GM12878 (cell line): Measurements from ENCODE around the gene PCSK5. TPM values are rescaled to one million over a fixed set of nuclear protein-coding genes. Genes with fewer than 3 reads are reported as not detected.

Source experiments
- ATAC-seq: fragments of 200-7000 bp; cut with Tn5 transposase; 3 replicates; pipeline ENCODE4 v1.9.1; 2020; ENCODE audit warnings: mild to moderate bottlenecking, moderate library complexity
- BruUV-seq: library from RNA; stranded (reverse); fragments of 400-500 nt; replicated peaks from 2 replicates; lab custom pipeline; 2021; lab: Mats Ljungman, UMichigan
- CTCF ChIA-PET: fragments of 300-600 bp; sonication (Branson Sonifier 250); formaldehyde crosslinking; extraction: SDS; loops from one replicate; lab custom pipeline; 2021; ENCODE audit warnings: inconsistent platforms; lab: Yijun Ruan, JAX
- POLR2A ChIA-PET: fragments of 350-600 bp; formaldehyde crosslinking; extraction: SDS; loops from one replicate; lab custom pipeline; 2021; ENCODE audit warnings: inconsistent platforms; lab: Charles Lee
- RAD21 ChIA-PET: fragments of 300-600 bp; sonication (Branson Sonifier 250); formaldehyde crosslinking; loops from one replicate; lab custom pipeline; 2023; ENCODE audit warnings: antibody characterized with exemption; ENCODE audit not compliant: unreplicated experiment; lab: Charles Lee
- SMC1A ChIA-PET: fragments of 300-600 bp; sonication (Branson Sonifier 250); formaldehyde crosslinking; loops from one replicate; lab custom pipeline; 2023; ENCODE audit not compliant: unreplicated experiment, uncharacterized antibody; lab: Charles Lee
- DNase-seq: peaks from one replicate; pipeline ENCODE4 v3.0.0-alpha.2; 2011; ENCODE audit warnings: low read depth, low spot score
- FAIRE-seq: peaks from 3 replicates; lab custom pipeline; 2011; peaks lifted over from hg19 to GRCh38; lab: Jason Lieb, UNC
- H2AFZ ChIP-seq: 2 replicates; pipeline ENCODE4 v1.6.0; 2011; ENCODE audit warnings: low read depth, low read length, control low read depth; ENCODE audit not compliant: control insufficient read depth
- H3K27ac ChIP-seq: 2 replicates; pipeline ENCODE4 v1.5.1; 2011; ENCODE audit warnings: control low read depth; ENCODE audit not compliant: control insufficient read depth, insufficient read depth
- H3K27me3 ChIP-seq, 2 experiments: replicated peaks in 1 of 2; 2 replicates each; pipeline versions ENCODE4 v1.6.0 to v1.6.1; 2011; ENCODE audit warnings: low read length in 1 of 2; ENCODE audit not compliant: control insufficient read depth in 2 of 2, insufficient read depth in 2 of 2
- H3K36me3 ChIP-seq, 2 experiments: 2 replicates each; pipeline ENCODE4 v1.5.1; 2011; ENCODE audit warnings: low read length in 1 of 2; ENCODE audit not compliant: control insufficient read depth in 2 of 2, insufficient read depth in 2 of 2
- H3K4me1 ChIP-seq: 2 replicates; pipeline ENCODE4 v1.6.1; 2011; ENCODE audit warnings: mild to moderate bottlenecking, low read length, moderate library complexity, mixed read lengths; ENCODE audit not compliant: control insufficient read depth, insufficient read depth
- H3K4me2 ChIP-seq: 2 replicates; pipeline ENCODE4 v1.6.0; 2011; ENCODE audit warnings: control low read depth; ENCODE audit not compliant: control insufficient read depth, insufficient read depth
- H3K4me3 ChIP-seq: fragments of 200-600 bp; sonication (generic); 2 replicates; pipeline ENCODE4 v1.5.1; 2016
- H3K79me2 ChIP-seq: 2 replicates; pipeline ENCODE4 v1.6.0; 2011; ENCODE audit warnings: low read length; ENCODE audit not compliant: control insufficient read depth, insufficient read depth
- H3K9ac ChIP-seq: 2 replicates; pipeline ENCODE4 v1.8.0; 2011; ENCODE audit warnings: low read length, control low read depth, mixed read lengths; ENCODE audit not compliant: control insufficient read depth, insufficient read depth
- H3K9me3 ChIP-seq: replicated peaks from 3 replicates; pipeline ENCODE4 v1.5.1; 2011; ENCODE audit warnings: mild to moderate bottlenecking, low read length; ENCODE audit not compliant: control insufficient read depth, insufficient read depth
- H4K20me1 ChIP-seq: 2 replicates; pipeline ENCODE4 v1.6.0; 2011; ENCODE audit not compliant: control insufficient read depth, insufficient read depth
- IKZF2 ChIP-seq, 2 experiments: fragments of 450-650 bp; IDR thresholded peaks; 2 replicates each; pipeline ENCODE4 v1.6.1; 2017; ENCODE audit warnings: mild to moderate bottlenecking in 2 of 2, moderate library complexity in 2 of 2
- NR2C1 ChIP-seq: fragments of 450-650 bp; IDR thresholded peaks from 2 replicates; pipeline ENCODE4 v1.6.1; 2017; ENCODE audit warnings: antibody characterized with exemption, mild to moderate bottlenecking, moderate library complexity
- PAX5 ChIP-seq: IDR thresholded peaks from 2 replicates; pipeline ENCODE4 v1.6.1; 2011; ENCODE audit warnings: low read depth, low read length, borderline replicate concordance
- SRF ChIP-seq, 2 experiments: IDR thresholded peaks; 2 replicates each; pipeline ENCODE4 v1.6.1; 2011; ENCODE audit warnings: low read depth in 2 of 2, low read length in 2 of 2, mild to moderate bottlenecking in 1 of 2, moderate library complexity in 1 of 2
- WGBS: methylation state at CpG from one replicate; pipeline ENCODE4 v1.1.6; 2016; ENCODE audit warnings: low lambda C conversion rate; ENCODE audit not compliant: insufficient replicate concordance, insufficient coverage; ENCODE audit errors: missing lambda C conversion rate; 5-methylcytosine and 5-hydroxymethylcytosine counted together
- in situ Hi-C: fragments of 300-500 bp; cut with MboI; formaldehyde crosslinking; loops from 9 replicates; pipeline ENCODE4 v1.14.3; 2018; ENCODE audit warnings: mixed read lengths
- intact Hi-C: fragments of 100-400 bp; cut with micrococcal nuclease; formaldehyde crosslinking; loops from one replicate; pipeline ENCODE4 v1.14.2; 2022; ENCODE audit not compliant: unreplicated experiment
- polyA plus RNA-seq, 11 experiments: library from polyadenylated mRNA; depleted of rRNA in 4 of 11; unstranded in 6 of 11; stranded (reverse) in 5 of 11; fragments of >200 nt; fragmentation: Nextera tagmentation in 4 of 11; fragmentation: Illumina TruSeq in 1 of 11; extraction: Ambion mirVana in 4 of 11; extraction: Trizol in 1 of 11; gene quantifications; 1 replicate in 1 of 11; 2 replicates in 10 of 11; pipeline versions ENCODE4 v1.2.1 to v1.2.3, GENCODE V29; 2011 to 2016; ENCODE audit warnings: inconsistent platforms in 2 of 11, missing spikeins in 2 of 11, low read depth in 1 of 11
- total RNA-seq, 4 experiments: library from RNA; depleted of rRNA in 3 of 4; stranded (reverse); fragments of >200 nt in 3 of 4; fragmentation: Illumina TruSeq in 1 of 4; extraction: Trizol in 1 of 4; gene quantifications; 2 replicates each; pipeline versions ENCODE4 v1.2.1 to v1.2.3, GENCODE V29; 2013 to 2021
- TF ChIP-seq, protein P1 (sequence below): IDR thresholded peaks from 2 replicates; pipeline ENCODE4 v1.6.1; 2011; ENCODE audit warnings: low read depth, low read length, improper control_type of control experiment, borderline replicate concordance

Gene PCSK5
- total and polyA plus RNA-seq, 10 of the 15 experiments (the other 5 are each of a cell fraction or from before 2014, with no cell fraction given), result 0.01 to 0.13 (median 0.04) TPM; not detected in 3

DNA sequence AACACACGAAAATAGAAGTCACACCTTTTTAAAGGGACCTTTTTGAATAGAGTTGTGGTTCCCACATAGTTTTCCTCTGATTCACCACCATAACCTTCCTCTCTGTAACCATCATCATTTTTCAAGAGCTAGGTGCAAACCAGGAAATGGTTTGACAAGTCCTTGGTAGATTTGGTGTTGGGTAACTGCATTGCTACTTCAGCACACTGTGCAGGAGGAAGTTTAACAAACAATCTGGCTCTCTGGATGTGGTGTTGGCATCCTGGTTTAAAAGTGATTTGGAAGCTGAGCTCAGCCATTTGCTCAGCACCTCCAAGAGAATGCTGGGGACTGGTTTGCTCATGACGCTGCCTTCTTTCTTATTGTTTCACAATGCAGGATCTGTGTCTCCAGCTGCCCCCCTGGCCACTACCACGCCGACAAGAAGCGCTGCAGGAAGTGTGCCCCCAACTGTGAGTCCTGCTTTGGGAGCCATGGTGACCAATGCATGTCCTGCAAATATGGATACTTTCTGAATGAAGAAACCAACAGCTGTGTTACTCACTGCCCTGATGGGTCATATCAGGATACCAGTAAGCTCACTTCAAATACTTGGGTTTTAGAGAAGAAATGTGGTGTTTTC, 290.7 kb downstream of the PCSK5 start:
- no peaks in the 10 kb centered on the region for H3K9me3 ChIP-seq
- FAIRE-seq, result no peak
- no peaks in the 10 kb centered on the region for H4K20me1 ChIP-seq
- no peaks in the 10 kb centered on the region; a peak in 1 of 4 replicates for H3K27me3 ChIP-seq
- H3K36me3 ChIP-seq, result no peaks in the 10 kb centered on the region
- RAD21 ChIA-PET, result no interaction called here
- intact Hi-C loops (no loop called here), in situ Hi-C loops (no loop called here)
- SMC1A ChIA-PET, result no interaction called here
- 16% methylated on average over 5 of the region's 5 CpGs for WGBS
- CTCF ChIA-PET, result no interaction called here
- no peak for DNase-seq
- H3K9ac ChIP-seq, result no peak overlapping the region
- H3K27ac ChIP-seq, result no peak overlapping the region
- H3K79me2 ChIP-seq, result no peaks in the 10 kb centered on the region
- TF ChIP-seq, protein P1, sequence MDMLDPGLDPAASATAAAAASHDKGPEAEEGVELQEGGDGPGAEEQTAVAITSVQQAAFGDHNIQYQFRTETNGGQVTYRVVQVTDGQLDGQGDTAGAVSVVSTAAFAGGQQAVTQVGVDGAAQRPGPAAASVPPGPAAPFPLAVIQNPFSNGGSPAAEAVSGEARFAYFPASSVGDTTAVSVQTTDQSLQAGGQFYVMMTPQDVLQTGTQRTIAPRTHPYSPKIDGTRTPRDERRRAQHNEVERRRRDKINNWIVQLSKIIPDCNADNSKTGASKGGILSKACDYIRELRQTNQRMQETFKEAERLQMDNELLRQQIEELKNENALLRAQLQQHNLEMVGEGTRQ, result no peak
- no peak for TF ChIP-seq IKZF2 (IDR thresholded peaks at IDR 0.05)
- no peak overlapping the region for H2AFZ ChIP-seq
- ATAC-seq, result no peak
- H3K4me3 ChIP-seq, result no peak overlapping the region
- no peak overlapping the region for H3K4me2 ChIP-seq
- no TSS peak for BruUV-seq
- POLR2A ChIA-PET, result no interaction called here
- H3K4me1 ChIP-seq, result no peaks in the 10 kb centered on the region

DNA sequence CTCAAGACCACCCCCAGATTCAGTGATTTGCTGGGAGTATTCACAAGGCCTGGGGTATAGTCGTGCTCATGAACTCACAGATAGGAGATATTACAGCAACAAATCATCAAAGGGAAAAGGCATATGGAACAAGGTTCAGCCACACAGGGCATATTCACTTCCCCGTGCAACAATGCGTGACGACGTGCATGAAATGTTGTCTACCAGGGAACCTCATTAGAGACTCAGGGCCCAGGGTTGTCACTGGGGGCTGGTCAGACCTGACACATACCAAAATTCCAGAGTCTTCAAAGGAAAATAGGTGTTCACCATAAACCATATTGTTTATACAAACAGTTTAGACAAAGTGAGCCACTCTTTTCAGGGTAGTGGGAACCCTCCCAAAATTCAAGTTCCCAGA, 291.3 kb downstream of the PCSK5 start:
- in situ Hi-C loops (no loop called here), intact Hi-C loops (no loop called here)
- SMC1A ChIA-PET, result no interaction called here
- no TSS peak for BruUV-seq
- Histone ChIP-seq H3K4me2 (no peak overlapping the region), H3K36me3 (no peaks in the 10 kb centered on the region), H4K20me1 (no peaks in the 10 kb centered on the region), H2AFZ (no peak overlapping the region), H3K27me3 (no peaks in the 10 kb centered on the region; a peak in 1 of 4 replicates), H3K9ac (no peak overlapping the region), H3K4me1 (no peaks in the 10 kb centered on the region), H3K79me2 (no peaks in the 10 kb centered on the region), H3K4me3 (no peak overlapping the region), H3K27ac (no peak overlapping the region), H3K9me3 (no peaks in the 10 kb centered on the region)
- ATAC-seq (no peak), FAIRE-seq (no peak), DNase-seq (no peak)
- CTCF ChIA-PET, result no interaction called here
- no peak for TF ChIP-seq SRF (IDR thresholded peaks at IDR 0.05; ENCODE audit: low read depth in 2 of 2, low read length in 2 of 2)
- TF ChIP-seq NR2C1, result no peak
- 0 out of 2 replicates have a peak, but pooled peaks have one; percentile 34 for TF ChIP-seq PAX5
- RAD21 ChIA-PET, result no interaction called here
- POLR2A ChIA-PET, result no interaction called here
- WGBS, result 52% methylated on average over 5 of the region's 5 CpGs
